HL-60/S4 treated with phorbol 12-myristate 13-acetate at 8.2 ng/mL for 4 days and 3 days (cell line): Measurements from ENCODE around the gene RUNX2.

Experiments used
- in situ Hi-C: fragments of 300-500 bp; cut with MboI; formaldehyde crosslinking; loops from 2 replicates; pipeline ENCODE4 v1.15.0; 2022; ENCODE audit warnings: low sequenced_read_pairs

RUNX2 gene

GRCh38 chr6:45350186-45350710 is 22.1 kb downstream of the RUNX2 start:
- in situ Hi-C loops: no loop called here

GRCh38 chr6:45351076-45351475 is 22.9 kb downstream of the RUNX2 start:
- in situ Hi-C loops: no loop called here

- in situ Hi-C loops: no loop called here
These were observed 23.5 kb downstream of the RUNX2 start for GRCh38 chr6:45351667-45352066.

- in situ Hi-C loops: no loop called here
These were observed 25.5 kb downstream of the RUNX2 start for GRCh38 chr6:45353654-45354053.

GRCh38 chr6:45364466-45364865 is 36.3 kb downstream of the RUNX2 start:
- in situ Hi-C loops: no loop called here

GRCh38 chr6:45365036-45365435 is 36.9 kb downstream of the RUNX2 start:
- in situ Hi-C loops: no loop called here

GRCh38 chr6:45366534-45366933 is 38.4 kb downstream of the RUNX2 start:
- in situ Hi-C loops: no loop called here

- in situ Hi-C loops: no loop called here
These were observed 39.9 kb downstream of the RUNX2 start for GRCh38 chr6:45367999-45368398.

GRCh38 chr6:45369870-45370269 is 41.7 kb downstream of the RUNX2 start:
- in situ Hi-C loops: no loop called here

- in situ Hi-C loops: no loop called here
These were observed 43.9 kb downstream of the RUNX2 start for GRCh38 chr6:45371924-45372573.

GRCh38 chr6:45375449-45375848 is 47.3 kb downstream of the RUNX2 start:
- in situ Hi-C loops: no loop called here

- in situ Hi-C loops: no loop called here
These were observed 48.3 kb downstream of the RUNX2 start for GRCh38 chr6:45376310-45377042.

- in situ Hi-C loops: no loop called here
These were observed 49.0 kb downstream of the RUNX2 start for GRCh38 chr6:45377043-45377553.

GRCh38 chr6:45377554-45378333 is 49.6 kb downstream of the RUNX2 start, which contains the start of gene SUPT3H:
SUPT3H (minus strand) TSS chr6:45377934.
- in situ Hi-C loops: no loop called here

GRCh38 chr6:45378334-45378926 is 50.3 kb downstream of the RUNX2 start:
- in situ Hi-C loops: no loop called here

GRCh38 chr6:45382391-45382790 is 54.3 kb downstream of the RUNX2 start:
- in situ Hi-C loops: no loop called here

- in situ Hi-C loops: no loop called here
These were observed 58.4 kb downstream of the RUNX2 start for GRCh38 chr6:45386501-45386900.

GRCh38 chr6:45387236-45387635 is 59.1 kb downstream of the RUNX2 start:
- in situ Hi-C loops: no loop called here

- in situ Hi-C loops: no loop called here
These were observed 60.2 kb downstream of the RUNX2 start for GRCh38 chr6:45388328-45388727.

GRCh38 chr6:45394586-45395095 is 66.5 kb downstream of the RUNX2 start:
- in situ Hi-C loops: no loop called here
